H1 (cell line): ENCODE measurements around the gene GRM7. TPM values are rescaled to one million over a fixed set of nuclear protein-coding genes. Genes with fewer than 3 reads are reported as not detected.

Experiments used
- BACH1 ChIP-seq: IDR thresholded peaks from 2 replicates; pipeline ENCODE4 v1.6.1; 2012; ENCODE audit warnings: low read length, improper control_type of control experiment
- CBX5 ChIP-seq: fragments of 300-800, 300-1000 bp; sonication (generic); IDR thresholded peaks from 2 replicates; pipeline ENCODE4 v1.7.1; 2016; ENCODE audit warnings: antibody characterized with exemption, low read length, low read depth
- CTCF ChIP-seq, 3 experiments: IDR thresholded peaks; 1 replicate in 2 of 3; 2 replicates in 1 of 3; pipeline versions ENCODE4 v1.5.1 to v1.6.1; 2011; ENCODE audit warnings: low read length in 3 of 3, mild to moderate bottlenecking in 3 of 3, inconsistent platforms in 2 of 3, low read depth in 1 of 3, moderate library complexity in 1 of 3; ENCODE audit not compliant: insufficient read depth in 1 of 3; ENCODE audit errors: control extremely low read depth in 1 of 3
- RAD21 ChIP-seq, 2 experiments: IDR thresholded peaks in 1 of 2; conservative IDR thresholded peaks in 1 of 2; 2 replicates each; pipeline ENCODE4 v1.6.1; 2011; ENCODE audit warnings: low read depth in 2 of 2, low read length in 2 of 2, improper control_type of control experiment in 1 of 2, inconsistent platforms in 1 of 2, mild to moderate bottlenecking in 1 of 2, moderate library complexity in 1 of 2
- polyA plus RNA-seq, 7 experiments: library from polyadenylated mRNA; depleted of rRNA in 3 of 7; stranded (reverse) in 5 of 7; unstranded in 2 of 7; fragments of >200 nt in 5 of 7; fragments of 200-250 nt in 2 of 7; gene quantifications; 1 replicate in 5 of 7; 2 replicates in 1 of 7; 4 replicates in 1 of 7; pipeline versions ENCODE4 v1.2.1 to v1.2.3, GENCODE V29; 2011 to 2013; ENCODE audit warnings: missing spikeins in 2 of 7, mixed read lengths in 2 of 7
- total RNA-seq: library from RNA; stranded (reverse); fragmentation: NEBNext Ultra II Directional; extraction: Animal tissue kit (Norgen Biotek cat#: 25700); gene quantifications from 2 replicates; pipeline ENCODE4 v1.2.1, GENCODE V29; 2021
- TF ChIP-seq, protein P1 (sequence below): fragments of 300-600 bp; sonication (generic); IDR thresholded peaks from 2 replicates; pipeline ENCODE4 v1.7.1; 2012; ENCODE audit warnings: low read length, moderate library complexity, mild to moderate bottlenecking, inconsistent platforms; ENCODE audit not compliant: insufficient replicate concordance

Gene GRM7
- total and polyA plus RNA-seq, 2 of the 8 experiments (the other 6 are each of a cell fraction or from before 2014, with no cell fraction given) = 0.17 to 0.24 TPM

DNA sequence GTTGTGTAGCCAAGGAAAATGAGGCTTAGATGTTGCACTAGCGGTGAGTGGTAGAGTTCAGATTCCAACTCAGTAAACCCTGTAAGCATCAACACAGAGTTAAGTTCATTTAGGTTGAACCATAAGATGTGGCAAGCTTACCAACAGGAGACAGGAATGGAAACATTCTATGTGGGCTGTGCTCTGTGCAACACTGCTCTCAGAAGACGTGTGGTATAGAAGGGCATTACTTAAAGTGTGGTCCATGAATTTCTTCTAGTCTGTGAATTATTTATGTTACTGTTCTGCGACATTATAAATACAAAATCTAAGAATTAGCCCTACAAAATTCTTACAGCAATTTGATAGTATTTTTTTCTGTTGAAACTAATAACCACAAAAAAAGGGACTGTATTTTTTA lies 213.3 kb downstream of the GRM7 start (continued):
- TF ChIP-seq, protein P1, sequence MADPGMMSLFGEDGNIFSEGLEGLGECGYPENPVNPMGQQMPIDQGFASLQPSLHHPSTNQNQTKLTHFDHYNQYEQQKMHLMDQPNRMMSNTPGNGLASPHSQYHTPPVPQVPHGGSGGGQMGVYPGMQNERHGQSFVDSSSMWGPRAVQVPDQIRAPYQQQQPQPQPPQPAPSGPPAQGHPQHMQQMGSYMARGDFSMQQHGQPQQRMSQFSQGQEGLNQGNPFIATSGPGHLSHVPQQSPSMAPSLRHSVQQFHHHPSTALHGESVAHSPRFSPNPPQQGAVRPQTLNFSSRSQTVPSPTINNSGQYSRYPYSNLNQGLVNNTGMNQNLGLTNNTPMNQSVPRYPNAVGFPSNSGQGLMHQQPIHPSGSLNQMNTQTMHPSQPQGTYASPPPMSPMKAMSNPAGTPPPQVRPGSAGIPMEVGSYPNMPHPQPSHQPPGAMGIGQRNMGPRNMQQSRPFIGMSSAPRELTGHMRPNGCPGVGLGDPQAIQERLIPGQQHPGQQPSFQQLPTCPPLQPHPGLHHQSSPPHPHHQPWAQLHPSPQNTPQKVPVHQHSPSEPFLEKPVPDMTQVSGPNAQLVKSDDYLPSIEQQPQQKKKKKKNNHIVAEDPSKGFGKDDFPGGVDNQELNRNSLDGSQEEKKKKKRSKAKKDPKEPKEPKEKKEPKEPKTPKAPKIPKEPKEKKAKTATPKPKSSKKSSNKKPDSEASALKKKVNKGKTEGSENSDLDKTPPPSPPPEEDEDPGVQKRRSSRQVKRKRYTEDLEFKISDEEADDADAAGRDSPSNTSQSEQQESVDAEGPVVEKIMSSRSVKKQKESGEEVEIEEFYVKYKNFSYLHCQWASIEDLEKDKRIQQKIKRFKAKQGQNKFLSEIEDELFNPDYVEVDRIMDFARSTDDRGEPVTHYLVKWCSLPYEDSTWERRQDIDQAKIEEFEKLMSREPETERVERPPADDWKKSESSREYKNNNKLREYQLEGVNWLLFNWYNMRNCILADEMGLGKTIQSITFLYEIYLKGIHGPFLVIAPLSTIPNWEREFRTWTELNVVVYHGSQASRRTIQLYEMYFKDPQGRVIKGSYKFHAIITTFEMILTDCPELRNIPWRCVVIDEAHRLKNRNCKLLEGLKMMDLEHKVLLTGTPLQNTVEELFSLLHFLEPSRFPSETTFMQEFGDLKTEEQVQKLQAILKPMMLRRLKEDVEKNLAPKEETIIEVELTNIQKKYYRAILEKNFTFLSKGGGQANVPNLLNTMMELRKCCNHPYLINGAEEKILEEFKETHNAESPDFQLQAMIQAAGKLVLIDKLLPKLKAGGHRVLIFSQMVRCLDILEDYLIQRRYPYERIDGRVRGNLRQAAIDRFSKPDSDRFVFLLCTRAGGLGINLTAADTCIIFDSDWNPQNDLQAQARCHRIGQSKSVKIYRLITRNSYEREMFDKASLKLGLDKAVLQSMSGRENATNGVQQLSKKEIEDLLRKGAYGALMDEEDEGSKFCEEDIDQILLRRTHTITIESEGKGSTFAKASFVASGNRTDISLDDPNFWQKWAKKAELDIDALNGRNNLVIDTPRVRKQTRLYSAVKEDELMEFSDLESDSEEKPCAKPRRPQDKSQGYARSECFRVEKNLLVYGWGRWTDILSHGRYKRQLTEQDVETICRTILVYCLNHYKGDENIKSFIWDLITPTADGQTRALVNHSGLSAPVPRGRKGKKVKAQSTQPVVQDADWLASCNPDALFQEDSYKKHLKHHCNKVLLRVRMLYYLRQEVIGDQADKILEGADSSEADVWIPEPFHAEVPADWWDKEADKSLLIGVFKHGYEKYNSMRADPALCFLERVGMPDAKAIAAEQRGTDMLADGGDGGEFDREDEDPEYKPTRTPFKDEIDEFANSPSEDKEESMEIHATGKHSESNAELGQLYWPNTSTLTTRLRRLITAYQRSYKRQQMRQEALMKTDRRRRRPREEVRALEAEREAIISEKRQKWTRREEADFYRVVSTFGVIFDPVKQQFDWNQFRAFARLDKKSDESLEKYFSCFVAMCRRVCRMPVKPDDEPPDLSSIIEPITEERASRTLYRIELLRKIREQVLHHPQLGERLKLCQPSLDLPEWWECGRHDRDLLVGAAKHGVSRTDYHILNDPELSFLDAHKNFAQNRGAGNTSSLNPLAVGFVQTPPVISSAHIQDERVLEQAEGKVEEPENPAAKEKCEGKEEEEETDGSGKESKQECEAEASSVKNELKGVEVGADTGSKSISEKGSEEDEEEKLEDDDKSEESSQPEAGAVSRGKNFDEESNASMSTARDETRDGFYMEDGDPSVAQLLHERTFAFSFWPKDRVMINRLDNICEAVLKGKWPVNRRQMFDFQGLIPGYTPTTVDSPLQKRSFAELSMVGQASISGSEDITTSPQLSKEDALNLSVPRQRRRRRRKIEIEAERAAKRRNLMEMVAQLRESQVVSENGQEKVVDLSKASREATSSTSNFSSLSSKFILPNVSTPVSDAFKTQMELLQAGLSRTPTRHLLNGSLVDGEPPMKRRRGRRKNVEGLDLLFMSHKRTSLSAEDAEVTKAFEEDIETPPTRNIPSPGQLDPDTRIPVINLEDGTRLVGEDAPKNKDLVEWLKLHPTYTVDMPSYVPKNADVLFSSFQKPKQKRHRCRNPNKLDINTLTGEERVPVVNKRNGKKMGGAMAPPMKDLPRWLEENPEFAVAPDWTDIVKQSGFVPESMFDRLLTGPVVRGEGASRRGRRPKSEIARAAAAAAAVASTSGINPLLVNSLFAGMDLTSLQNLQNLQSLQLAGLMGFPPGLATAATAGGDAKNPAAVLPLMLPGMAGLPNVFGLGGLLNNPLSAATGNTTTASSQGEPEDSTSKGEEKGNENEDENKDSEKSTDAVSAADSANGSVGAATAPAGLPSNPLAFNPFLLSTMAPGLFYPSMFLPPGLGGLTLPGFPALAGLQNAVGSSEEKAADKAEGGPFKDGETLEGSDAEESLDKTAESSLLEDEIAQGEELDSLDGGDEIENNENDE = no peak
- TF ChIP-seq RAD21 (IDR thresholded peaks at IDR 0.05 in 1 of 2, conservative IDR thresholded peaks at IDR 0.05 in 1 of 2; ENCODE audit: low read depth in 2 of 2, low read length in 2 of 2) (peak; percentile 44 to 46; a peak in 3 of 4 replicates), CBX5 (no peak), CTCF (IDR thresholded peaks at IDR 0.05; ENCODE audit: control extremely low read depth in 1 of 3, insufficient read depth in 1 of 3, low read depth in 1 of 3, low read length in 3 of 3) (peak in 1 of 3 experiments; percentile 50; a peak in 1 of 4 replicates), BACH1 (no peak)
